Trophoblast cell (in vitro differentiated cells and primary cell): ENCODE data around the gene ZNF107.

ENCODE experiments used
- DNase-seq, 2 donors: peaks; one replicate each; pipeline ENCODE4 v3.0.0-alpha.2; 2016
- H2AFZ ChIP-seq: 2 replicates; pipeline ENCODE4 v1.6.1; 2013; ENCODE audit warnings: low read length, moderate library complexity, mild to moderate bottlenecking; ENCODE audit not compliant: insufficient read depth, poor library complexity
- H2AK5ac ChIP-seq: 2 replicates; pipeline ENCODE4 v1.6.1; 2013; ENCODE audit warnings: mild to moderate bottlenecking, low read length
- H2BK120ac ChIP-seq: 2 replicates; pipeline ENCODE4 v1.6.1; 2013; ENCODE audit warnings: low read length, mild to moderate bottlenecking, moderate library complexity; ENCODE audit not compliant: insufficient read depth, poor library complexity
- H2BK12ac ChIP-seq: 2 replicates; pipeline ENCODE4 v1.6.1; 2013; ENCODE audit warnings: mild to moderate bottlenecking, low read length, moderate library complexity
- H2BK5ac ChIP-seq: 2 replicates; pipeline ENCODE4 v1.6.1; 2013; ENCODE audit warnings: low read length, low read depth, moderate library complexity, mild to moderate bottlenecking; ENCODE audit not compliant: poor library complexity
- H3K14ac ChIP-seq: 2 replicates; pipeline ENCODE4 v1.6.1; 2013; ENCODE audit warnings: mild to moderate bottlenecking, low read length
- H3K18ac ChIP-seq: 2 replicates; pipeline ENCODE4 v1.6.1; 2013; ENCODE audit warnings: mild to moderate bottlenecking, low read length
- H3K23ac ChIP-seq: 2 replicates; pipeline ENCODE4 v1.6.1; 2013; ENCODE audit warnings: low read length
- H3K27ac ChIP-seq: 2 replicates; pipeline ENCODE4 v1.5.1; 2013; ENCODE audit warnings: low read depth, mild to moderate bottlenecking, inconsistent platforms, low read length, moderate library complexity
- H3K27me3 ChIP-seq: 2 replicates; pipeline ENCODE4 v1.6.1; 2013; ENCODE audit warnings: inconsistent platforms, mild to moderate bottlenecking, low read length, moderate library complexity; ENCODE audit not compliant: insufficient read depth
- H3K36me3 ChIP-seq, 2 experiments: 1 replicate in 1 of 2; 2 replicates in 1 of 2; pipeline ENCODE4 v1.6.1; 2013; ENCODE audit warnings: low read length in 2 of 2, mild to moderate bottlenecking in 2 of 2, moderate library complexity in 1 of 2; ENCODE audit not compliant: insufficient read depth in 2 of 2, control insufficient read depth in 1 of 2
- H3K4ac ChIP-seq: 2 replicates; pipeline ENCODE4 v1.6.1; 2013; ENCODE audit warnings: low read depth, mild to moderate bottlenecking, low read length, moderate library complexity
- H3K4me1 ChIP-seq, 2 experiments: 1 replicate in 1 of 2; 2 replicates in 1 of 2; pipeline ENCODE4 v1.6.1; 2013; ENCODE audit warnings: low read length in 2 of 2, mild to moderate bottlenecking in 2 of 2, moderate library complexity in 1 of 2; ENCODE audit not compliant: insufficient read depth in 2 of 2, control insufficient read depth in 1 of 2
- H3K4me2 ChIP-seq: 2 replicates; pipeline ENCODE4 v1.6.1; 2013; ENCODE audit warnings: inconsistent platforms, mild to moderate bottlenecking, low read length, moderate library complexity
- H3K4me3 ChIP-seq: 2 replicates; pipeline ENCODE4 v1.5.1; 2013; ENCODE audit warnings: mild to moderate bottlenecking, low read depth, low read length, inconsistent platforms
- H3K79me1 ChIP-seq: one replicate; pipeline ENCODE4 v1.6.1; 2013; ENCODE audit warnings: low read length
- H3K79me2 ChIP-seq: 2 replicates; pipeline ENCODE4 v1.6.1; 2013; ENCODE audit warnings: low read length, mild to moderate bottlenecking; ENCODE audit not compliant: control insufficient read depth, insufficient read depth, poor library complexity
- H3K9ac ChIP-seq: 2 replicates; pipeline ENCODE4 v1.6.1; 2013; ENCODE audit warnings: mild to moderate bottlenecking, low read length
- H3K9me3 ChIP-seq: 2 replicates; pipeline ENCODE4 v1.6.1; 2013; ENCODE audit warnings: low read depth, mild to moderate bottlenecking, control low read depth, inconsistent platforms, low read length; ENCODE audit not compliant: insufficient read depth
- H4K12ac ChIP-seq: 2 replicates; pipeline ENCODE4 v1.6.1; 2013; ENCODE audit warnings: low read depth, mild to moderate bottlenecking, low read length, moderate library complexity
- H4K8ac ChIP-seq: 2 replicates; pipeline ENCODE4 v1.6.1; 2013; ENCODE audit warnings: low read depth, mild to moderate bottlenecking, low read length, moderate library complexity
- H4K91ac ChIP-seq: one replicate; pipeline ENCODE4 v1.6.1; 2013; ENCODE audit warnings: low read depth, mild to moderate bottlenecking, low read length, moderate library complexity
- WGBS: extraction: QIAGEN DNeasy Blood & Tissue Kit; methylation state at CpG from one replicate; pipeline ENCODE4 v1.1.7; 2013; ENCODE audit warnings: missing lambda C conversion rate; ENCODE audit not compliant: insufficient read length, insufficient coverage; ENCODE audit errors: extremely low coverage; 5-methylcytosine and 5-hydroxymethylcytosine counted together

The ZNF107 gene

DNA sequence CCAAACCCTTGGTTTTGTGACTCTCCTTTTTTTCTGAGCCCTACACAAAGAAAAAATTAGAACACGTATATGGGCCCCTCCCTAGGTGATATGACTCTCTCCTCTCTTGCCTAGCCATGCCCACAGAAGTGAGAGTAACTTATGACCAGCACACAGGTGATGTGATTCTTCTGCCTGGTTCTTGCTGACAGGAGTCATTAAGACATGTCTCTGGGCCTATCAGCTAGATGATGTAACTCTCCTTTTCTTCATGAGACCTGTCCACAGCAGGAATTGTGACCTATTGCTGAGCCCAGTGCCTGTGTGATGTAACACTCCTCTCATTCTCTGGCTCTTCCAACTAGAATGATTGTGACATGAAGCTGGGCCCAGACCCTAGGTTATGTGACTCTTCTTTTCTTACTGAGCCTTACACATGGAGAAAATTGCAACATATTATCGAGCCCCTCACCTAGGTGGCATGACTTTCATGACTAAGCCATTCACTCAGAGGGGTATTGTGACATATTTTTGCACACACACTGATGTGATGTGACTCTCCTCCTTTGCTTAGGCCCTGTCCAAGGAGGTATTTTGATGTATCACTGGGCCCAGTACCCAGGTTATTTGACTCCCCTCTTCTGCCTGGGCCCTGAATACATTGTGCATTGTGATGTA is 31.4 kb upstream of the ZNF107 start:
- no CpG with 5 or more reads among the region's 2 CpGs for WGBS
- H3K9ac ChIP-seq, result no peak overlapping the region
- H3K36me3 ChIP-seq, result no peaks in the 10 kb centered on the region
- no peak overlapping the region for H3K18ac ChIP-seq
- peaks cover 33% of the 10 kb centered on the region for H3K9me3 ChIP-seq
- H3K27ac ChIP-seq, result no peak overlapping the region
- H3K4me2 ChIP-seq, result no peak overlapping the region
- no peaks in the 10 kb centered on the region for H3K79me2 ChIP-seq
- H2BK5ac ChIP-seq, result no peak overlapping the region
- H3K4ac ChIP-seq, result no peak overlapping the region
- H2BK120ac ChIP-seq, result no peak overlapping the region
- no peak overlapping the region for H3K4me3 ChIP-seq
- no peaks in the 10 kb centered on the region for H3K27me3 ChIP-seq
- H2AFZ ChIP-seq, result no peak overlapping the region
- no peak overlapping the region for H4K8ac ChIP-seq
- H3K23ac ChIP-seq, result no peak overlapping the region
- no peaks in the 10 kb centered on the region for H3K4me1 ChIP-seq
- H3K14ac ChIP-seq, result no peak overlapping the region
- H2AK5ac ChIP-seq, result no peak overlapping the region
- H2BK12ac ChIP-seq, result no peak overlapping the region
- no peak for DNase-seq
- no peak overlapping the region for H4K12ac ChIP-seq
- no peak overlapping the region for H4K91ac ChIP-seq
- no peaks in the 10 kb centered on the region for H3K79me1 ChIP-seq

DNA sequence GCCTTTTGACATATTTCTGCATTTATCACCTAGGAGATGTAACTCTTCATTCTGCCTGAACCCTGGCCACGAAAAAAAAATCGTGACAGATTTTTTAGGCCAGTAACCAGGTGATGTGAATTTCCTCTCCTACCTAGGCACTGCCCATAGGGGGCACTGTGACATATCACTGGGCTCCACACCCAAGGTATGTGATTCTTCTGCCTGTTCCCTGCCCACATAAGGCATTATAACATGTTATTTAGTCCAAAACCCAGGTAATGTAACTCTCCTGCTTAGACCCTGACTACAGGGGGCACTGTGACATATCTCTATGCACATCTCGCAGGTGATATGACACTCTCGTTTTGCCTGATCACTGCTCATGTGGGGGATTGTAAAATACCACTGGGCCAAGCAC is 29.5 kb upstream of the ZNF107 start:
- no peak overlapping the region for H3K4ac ChIP-seq
- H3K79me2 ChIP-seq, result no peaks in the 10 kb centered on the region
- no peak overlapping the region for H3K4me3 ChIP-seq
- H3K4me2 ChIP-seq, result no peak overlapping the region
- no peaks in the 10 kb centered on the region for H3K27me3 ChIP-seq
- no peak overlapping the region for H2AFZ ChIP-seq
- no peak overlapping the region for H4K8ac ChIP-seq
- H3K9ac ChIP-seq, result no peak overlapping the region
- WGBS, result no CpG with 5 or more reads among the region's 4 CpGs
- H4K12ac ChIP-seq, result no peak overlapping the region
- no peak overlapping the region for H2BK5ac ChIP-seq
- no peak for DNase-seq
- no peak overlapping the region for H3K27ac ChIP-seq
- H3K79me1 ChIP-seq, result no peaks in the 10 kb centered on the region
- no peak overlapping the region for H2BK120ac ChIP-seq
- H4K91ac ChIP-seq, result no peak overlapping the region
- peaks cover 29% of the 10 kb centered on the region for H3K9me3 ChIP-seq
- H3K18ac ChIP-seq, result no peak overlapping the region
- H2BK12ac ChIP-seq, result no peak overlapping the region
- no peaks in the 10 kb centered on the region for H3K4me1 ChIP-seq
- H3K14ac ChIP-seq, result no peak overlapping the region
- H2AK5ac ChIP-seq, result no peak overlapping the region
- H3K36me3 ChIP-seq, result no peaks in the 10 kb centered on the region
- no peak overlapping the region for H3K23ac ChIP-seq

DNA sequence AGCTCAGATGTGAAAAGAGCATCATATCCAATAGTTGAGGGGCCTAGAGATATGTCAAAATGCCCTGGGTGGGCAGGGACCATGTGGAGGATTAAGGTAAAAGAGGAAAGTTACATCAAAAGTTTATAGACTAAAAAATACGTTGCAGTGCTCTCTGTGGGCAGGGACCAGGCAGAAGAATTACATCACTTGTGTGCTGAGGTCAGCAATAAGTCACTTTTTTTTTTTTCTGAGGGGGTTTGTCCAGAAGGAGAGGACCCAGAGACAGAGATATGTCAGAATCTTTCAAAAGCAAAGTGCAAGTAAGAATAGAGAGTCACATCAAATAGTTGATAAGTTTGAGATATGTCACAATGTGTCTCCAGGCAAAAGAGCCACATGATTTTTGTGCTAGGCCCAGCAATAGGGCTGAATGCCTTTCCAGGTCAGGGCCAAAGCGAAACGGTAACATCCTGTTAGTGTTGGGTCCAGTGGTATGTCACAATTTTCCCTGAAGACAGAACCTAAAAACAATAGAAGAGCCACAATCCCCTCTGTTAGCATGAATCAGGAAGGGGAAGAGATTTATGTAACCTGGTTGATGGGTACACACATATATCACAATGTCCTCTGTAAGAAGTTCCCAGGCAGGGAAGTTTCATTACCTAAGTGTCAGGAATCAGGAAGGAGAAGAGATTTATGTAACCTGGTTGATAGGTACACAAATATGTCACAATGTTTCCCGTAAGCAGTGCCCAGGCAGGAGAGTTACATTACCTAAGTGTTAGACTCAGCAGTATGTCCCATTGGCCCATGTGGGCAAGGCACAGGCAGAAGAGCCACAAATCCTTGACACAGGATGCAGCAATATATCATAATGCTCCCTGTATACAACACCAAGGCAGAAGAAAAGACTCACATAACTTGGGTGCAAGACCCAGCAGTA is 28.1 kb upstream of the ZNF107 start:
- WGBS, result no CpG with 5 or more reads among the region's 4 CpGs
- H3K27me3 ChIP-seq, result no peaks in the 10 kb centered on the region
- no peak overlapping the region for H2BK120ac ChIP-seq
- H2AK5ac ChIP-seq, result no peak overlapping the region
- H3K9ac ChIP-seq, result no peak overlapping the region
- H2AFZ ChIP-seq, result no peak overlapping the region
- no peak overlapping the region for H3K4me3 ChIP-seq
- H3K79me1 ChIP-seq, result no peaks in the 10 kb centered on the region
- H3K36me3 ChIP-seq, result no peaks in the 10 kb centered on the region
- no peak overlapping the region for H4K91ac ChIP-seq
- no peak overlapping the region for H3K4ac ChIP-seq
- H4K8ac ChIP-seq, result no peak overlapping the region
- no peak overlapping the region for H2BK5ac ChIP-seq
- no peak overlapping the region for H3K18ac ChIP-seq
- H3K79me2 ChIP-seq, result no peaks in the 10 kb centered on the region
- no peaks in the 10 kb centered on the region for H3K4me1 ChIP-seq
- H2BK12ac ChIP-seq, result no peak overlapping the region
- no peak overlapping the region for H3K4me2 ChIP-seq
- H3K9me3 ChIP-seq, result peaks cover 27% of the 10 kb centered on the region
- no peak overlapping the region for H3K14ac ChIP-seq
- H4K12ac ChIP-seq, result no peak overlapping the region
- no peak overlapping the region for H3K23ac ChIP-seq
- no peak overlapping the region for H3K27ac ChIP-seq
- DNase-seq, result no peak

- Histone ChIP-seq H3K9ac (no peak overlapping the region), H3K4me1 (no peaks in the 10 kb centered on the region), H3K79me1 (no peaks in the 10 kb centered on the region), H2AFZ (no peak overlapping the region), H4K8ac (no peak overlapping the region), H4K91ac (no peak overlapping the region), H3K79me2 (no peaks in the 10 kb centered on the region), H3K14ac (no peak overlapping the region), H3K18ac (no peak overlapping the region), H3K27ac (no peak overlapping the region), H3K4me3 (no peak overlapping the region), H2BK12ac (no peak overlapping the region), H3K27me3 (no peaks in the 10 kb centered on the region), H2BK5ac (no peak overlapping the region), H2BK120ac (no peak overlapping the region), H3K4me2 (no peak overlapping the region), H3K9me3 (peaks cover 26% of the 10 kb centered on the region), H3K36me3 (no peaks in the 10 kb centered on the region), H3K4ac (no peak overlapping the region), H4K12ac (no peak overlapping the region), H3K23ac (no peak overlapping the region), H2AK5ac (no peak overlapping the region)
- DNase-seq, result no peak
- WGBS, result no CpG with 5 or more reads among the region's 2 CpGs
These were observed 27.1 kb upstream of the ZNF107 start for GRCh38 chr7:64638822-64639221.
